HG03460 (cell line): ENCODE results near the gene FMR1NB.

ENCODE experiments used
- ATAC-seq: cut with Tn5 transposase; IDR thresholded peaks from one replicate; pipeline ENCODE4 v1.9.1; 2021; ENCODE audit not compliant: unreplicated experiment

FMR1NB gene, protein sequence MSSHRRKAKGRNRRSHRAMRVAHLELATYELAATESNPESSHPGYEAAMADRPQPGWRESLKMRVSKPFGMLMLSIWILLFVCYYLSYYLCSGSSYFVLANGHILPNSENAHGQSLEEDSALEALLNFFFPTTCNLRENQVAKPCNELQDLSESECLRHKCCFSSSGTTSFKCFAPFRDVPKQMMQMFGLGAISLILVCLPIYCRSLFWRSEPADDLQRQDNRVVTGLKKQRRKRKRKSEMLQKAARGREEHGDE

DNA sequence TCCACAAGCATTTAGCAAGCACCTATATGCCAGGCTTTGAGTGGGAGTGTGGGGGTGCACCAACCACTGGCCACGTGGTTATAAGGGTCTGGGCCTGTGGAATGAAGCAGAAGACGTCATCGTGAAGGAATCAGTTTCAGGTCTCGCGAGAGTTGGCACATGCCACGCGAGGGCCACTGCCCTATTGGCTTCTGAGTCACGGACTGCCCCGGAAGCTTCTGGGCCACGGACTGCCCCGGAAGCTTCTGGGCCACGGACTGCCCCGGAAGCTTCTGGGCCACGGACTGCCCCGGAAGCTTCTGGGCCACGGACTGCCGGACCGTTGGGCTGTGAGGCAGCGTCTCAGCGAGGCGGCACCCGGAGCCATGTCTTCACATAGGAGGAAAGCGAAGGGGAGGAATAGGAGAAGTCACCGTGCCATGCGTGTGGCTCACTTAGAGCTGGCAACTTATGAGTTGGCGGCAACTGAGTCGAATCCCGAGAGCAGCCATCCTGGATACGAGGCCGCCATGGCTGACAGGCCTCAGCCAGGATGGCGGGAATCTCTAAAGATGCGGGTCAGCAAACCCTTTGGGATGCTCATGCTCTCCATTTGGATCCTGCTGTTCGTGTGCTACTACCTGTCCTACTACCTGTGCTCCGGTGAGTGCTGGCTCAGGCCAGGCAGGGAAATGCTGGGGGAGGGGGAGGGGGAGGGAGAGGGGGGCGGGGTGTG is at the start of gene FMR1NB:
FMR1NB (plus strand) TSS at position 300 of the 715 bp plus-strand sequence; CDS start at position 366, 66 bp downstream.
- no peak for ATAC-seq

DNA sequence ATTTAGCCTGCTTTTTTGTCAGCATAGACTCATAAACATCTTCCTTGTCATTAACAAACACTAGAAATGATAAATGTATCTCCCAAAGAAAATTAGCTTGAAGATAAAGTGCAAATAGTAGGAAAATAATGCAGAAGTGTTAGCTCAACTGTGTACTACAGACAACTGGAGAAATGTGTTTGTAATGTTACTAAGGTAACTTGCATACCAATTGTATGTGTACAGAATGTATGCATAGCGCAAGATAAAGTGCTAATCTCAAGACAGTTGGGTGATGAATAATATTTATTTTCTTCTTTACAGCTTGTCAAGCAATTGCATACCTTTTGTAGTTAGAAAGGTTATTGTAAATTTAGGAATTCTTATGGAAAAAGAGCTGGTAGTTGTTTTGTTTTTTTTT is 47.3 kb upstream of the FMR1NB start:
- no peak for ATAC-seq

GRCh38 chrX:147935156-147935758 is 45.9 kb upstream of the FMR1NB start:
- ATAC-seq, result no peak

DNA sequence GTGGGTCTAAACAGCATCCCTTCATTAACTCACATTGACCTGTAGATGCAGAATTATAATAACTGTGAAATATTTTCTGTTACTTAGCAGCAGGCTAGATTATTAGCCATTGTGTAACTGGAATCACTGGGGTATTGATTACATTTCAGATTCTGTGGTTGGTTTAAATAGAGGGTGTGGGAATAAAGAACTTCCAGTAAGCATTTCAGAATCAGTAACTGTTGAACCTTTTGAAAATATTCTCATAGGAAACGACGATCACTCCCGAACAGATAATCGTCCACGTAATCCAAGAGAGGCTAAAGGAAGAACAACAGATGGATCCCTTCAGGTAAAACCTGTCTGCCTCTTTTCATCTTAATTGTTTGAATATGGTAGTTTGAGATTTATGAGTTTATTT is 35.9 kb upstream of the FMR1NB start:
- no peak for ATAC-seq

DNA sequence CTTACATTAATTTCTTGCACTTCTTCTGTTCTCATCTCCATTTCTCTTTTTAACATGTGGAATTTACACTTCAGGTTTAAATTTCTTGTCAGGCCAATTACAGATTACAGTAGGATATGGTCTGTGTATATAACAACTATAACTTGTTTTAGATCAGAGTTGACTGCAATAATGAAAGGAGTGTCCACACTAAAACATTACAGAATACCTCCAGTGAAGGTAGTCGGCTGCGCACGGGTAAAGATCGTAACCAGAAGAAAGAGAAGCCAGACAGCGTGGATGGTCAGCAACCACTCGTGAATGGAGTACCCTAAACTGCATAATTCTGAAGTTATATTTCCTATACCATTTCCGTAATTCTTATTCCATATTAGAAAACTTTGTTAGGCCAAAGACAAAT is 32.6 kb upstream of the FMR1NB start:
- ATAC-seq, result no peak

- ATAC-seq, result no peak
Measured at GRCh38 chrX:147950352-147950751, 30.8 kb upstream of the FMR1NB start.

DNA sequence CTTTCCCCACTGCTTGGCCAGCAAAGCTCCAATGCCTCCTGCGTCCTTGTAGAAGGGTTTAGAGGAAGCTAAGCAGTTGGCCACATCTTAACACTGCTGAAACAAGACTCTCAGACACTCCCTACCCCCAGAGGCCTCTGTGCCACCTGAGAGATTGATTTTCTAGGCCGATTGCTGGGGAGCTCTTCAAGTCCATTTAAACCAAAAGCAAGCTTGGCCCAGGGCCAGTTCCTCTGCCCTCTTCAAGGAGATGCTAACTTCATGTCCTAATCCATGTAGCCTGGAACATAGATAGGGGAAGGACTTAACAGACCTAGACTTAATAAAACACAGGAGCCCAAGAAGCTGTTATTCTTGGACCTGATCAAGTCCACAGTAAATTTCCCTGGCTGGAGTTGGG is 27.2 kb upstream of the FMR1NB start:
- ATAC-seq, result no peak

- ATAC-seq, result no peak
Measured at GRCh38 chrX:147957291-147957690, 23.8 kb upstream of the FMR1NB start.

- no peak for ATAC-seq
Measured at GRCh38 chrX:147958291-147958690, 22.8 kb upstream of the FMR1NB start.

- ATAC-seq, result no peak
Measured at GRCh38 chrX:147960722-147961121, 20.4 kb upstream of the FMR1NB start.

DNA sequence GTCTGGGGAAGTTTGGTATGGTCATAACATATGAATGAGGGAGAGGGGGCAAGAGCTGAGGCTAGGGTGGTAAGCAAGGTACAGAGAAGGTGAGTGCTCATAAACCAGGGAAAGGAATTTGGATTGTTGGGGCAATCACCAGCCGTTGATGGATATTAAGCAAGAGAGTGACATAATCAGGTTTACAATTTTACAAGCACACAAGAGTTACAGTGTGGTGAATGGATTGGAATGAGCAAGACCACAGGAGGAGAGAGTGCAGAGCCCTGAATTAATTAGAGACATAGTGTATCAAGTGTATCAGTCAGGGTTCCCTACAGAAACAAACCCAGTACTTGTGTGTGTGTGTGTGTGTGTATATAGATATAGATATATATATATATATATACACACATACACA is 18.7 kb upstream of the FMR1NB start:
- no peak for ATAC-seq

DNA sequence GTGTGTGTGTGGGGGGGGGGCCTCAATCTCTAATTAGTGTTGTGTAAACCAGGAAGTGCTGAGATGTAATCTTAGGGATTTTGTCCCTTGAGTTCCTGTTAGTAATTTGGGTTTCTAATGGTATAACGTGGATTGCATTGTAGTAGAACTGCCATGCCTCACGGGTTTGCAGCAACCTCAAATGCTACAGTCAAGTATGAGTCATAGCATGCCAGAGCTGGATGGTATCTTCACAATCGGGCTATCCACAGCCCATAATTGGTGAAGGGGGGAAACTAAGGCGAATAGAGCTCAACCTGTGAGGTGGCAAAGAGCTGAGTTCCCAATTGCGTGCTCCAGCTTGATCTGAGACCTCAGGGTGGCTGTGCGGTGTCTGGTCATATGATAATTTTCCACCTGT is 2.2 kb upstream of the FMR1NB start:
- ATAC-seq, result no peak

GRCh38 chrX:148020329-148020728 is 39.2 kb downstream of the FMR1NB start:
- ATAC-seq, result no peak

GRCh38 chrX:148024425-148025148 is 43.5 kb downstream of the FMR1NB start:
- ATAC-seq, result peak; percentile 82

- no peak for ATAC-seq
Measured at GRCh38 chrX:148035380-148035779, 54.2 kb downstream of the FMR1NB start.

GRCh38 chrX:148037020-148037419 is 55.9 kb downstream of the FMR1NB start:
- ATAC-seq, result no peak

- ATAC-seq, result no peak
Measured at GRCh38 chrX:148043271-148043855, 62.2 kb downstream of the FMR1NB start.

GRCh38 chrX:148047200-148047599 is 66.1 kb downstream of the FMR1NB start:
- ATAC-seq, result no peak

- ATAC-seq, result no peak
Measured at GRCh38 chrX:148049441-148049840, 68.3 kb downstream of the FMR1NB start.

DNA sequence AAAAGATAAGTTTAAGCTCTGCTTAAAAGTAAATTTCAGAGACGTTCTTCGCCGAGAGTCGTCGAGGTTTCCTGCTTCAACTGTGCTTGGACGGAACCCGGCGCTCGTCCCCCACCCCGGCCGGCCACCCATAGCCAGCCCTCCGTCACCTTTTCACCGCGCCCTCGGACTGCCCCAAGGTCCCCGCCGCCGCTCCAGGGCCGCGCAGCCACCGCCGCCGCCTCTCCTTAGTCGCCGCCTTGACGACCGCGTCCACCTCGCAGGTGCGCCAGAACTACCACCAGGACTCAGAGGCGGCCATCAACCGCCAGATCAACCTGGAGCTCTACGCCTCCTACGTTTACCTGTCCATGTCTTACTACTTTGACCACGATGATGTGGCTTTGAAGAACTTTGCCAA is 70.8 kb downstream of the FMR1NB start:
- ATAC-seq, result no peak

DNA sequence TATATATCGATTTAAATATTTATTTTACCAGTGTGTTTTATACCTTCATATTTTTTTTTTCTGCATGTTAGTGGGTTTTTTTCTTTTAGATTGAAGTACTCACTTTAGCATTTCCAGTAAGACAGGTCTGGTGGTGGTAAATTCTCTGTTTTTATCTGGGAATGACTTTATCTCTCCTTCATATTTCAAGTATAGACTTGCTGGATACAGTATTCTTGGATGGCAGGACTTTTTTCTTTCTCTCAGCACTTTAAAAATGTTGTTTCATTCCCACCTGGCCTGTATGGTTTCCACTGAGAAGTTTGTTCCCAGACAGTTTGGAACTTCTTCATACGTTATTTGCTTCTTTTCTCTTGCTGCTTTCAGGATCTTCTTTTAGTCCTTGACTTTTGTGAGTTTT is 86.1 kb downstream of the FMR1NB start:
- no peak for ATAC-seq
